Lung (tissue), 12 donors: ENCODE data around the gene LTBP1. TPM values are rescaled to one million over a fixed set of nuclear protein-coding genes. Genes with fewer than 3 reads are reported as not detected.

Experiments
- ATAC-seq: fragments of 200-7000 bp; cut with Tn5 transposase; one replicate; pipeline ENCODE4 v1.9.1; 2020; ENCODE audit warnings: moderate number of reproducible peaks; ENCODE audit not compliant: insufficient read depth, low FRiP score
- DNase-seq, 3 donors: peaks; one replicate each; pipeline ENCODE4 v3.0.0-alpha.2; 2013 to 2017
- H3K27ac ChIP-seq, 2 donors: one replicate each; pipeline ENCODE4 v1.5.1; 2013; ENCODE audit warnings: mild to moderate bottlenecking in 2 of 2, moderate library complexity in 2 of 2, control low read depth in 1 of 2, inconsistent platforms in 1 of 2, low read depth in 1 of 2, low read length in 1 of 2
- H3K27me3 ChIP-seq, 3 donors: one replicate each; pipeline ENCODE4 v1.5.1; 2013; ENCODE audit warnings: low read length in 2 of 3; ENCODE audit not compliant: control insufficient read depth in 3 of 3, insufficient read depth in 3 of 3
- H3K36me3 ChIP-seq, 4 donors: one replicate each; pipeline ENCODE4 v1.5.1; 2013; ENCODE audit warnings: low read length in 4 of 4, mild to moderate bottlenecking in 1 of 4, moderate library complexity in 1 of 4; ENCODE audit not compliant: control insufficient read depth in 4 of 4, insufficient read depth in 4 of 4
- H3K4me1 ChIP-seq, 5 donors: one replicate each; pipeline ENCODE4 v1.5.1; 2013; ENCODE audit warnings: low read length in 5 of 5, mild to moderate bottlenecking in 2 of 5, moderate library complexity in 1 of 5; ENCODE audit not compliant: control insufficient read depth in 5 of 5, insufficient read depth in 5 of 5
- H3K4me3 ChIP-seq: one replicate; pipeline ENCODE4 v1.5.1; 2013; ENCODE audit warnings: mild to moderate bottlenecking, control low read depth, moderate library complexity
- H3K9ac ChIP-seq, 2 donors: one replicate each; pipeline ENCODE4 v1.5.1; 2013; ENCODE audit warnings: low read length in 2 of 2, control low read depth in 1 of 2; ENCODE audit not compliant: insufficient read depth in 1 of 2
- H3K9me3 ChIP-seq, 4 donors: one replicate each; pipeline ENCODE4 v1.5.1; 2013; ENCODE audit warnings: low read length in 3 of 4, mild to moderate bottlenecking in 1 of 4, moderate library complexity in 1 of 4; ENCODE audit not compliant: control insufficient read depth in 4 of 4, insufficient read depth in 3 of 4
- CTCF ChIP-seq: IDR thresholded peaks from 2 replicates; pipeline ENCODE4 v1.5.1; 2012; ENCODE audit warnings: mild to moderate bottlenecking; ENCODE audit errors: control extremely low read depth, extremely low read depth
- WGBS, 2 donors: extraction: QIAGEN DNeasy Blood & Tissue Kit; methylation state at CpG; one replicate each; pipeline ENCODE4 v1.1.7; 2013; 5-methylcytosine and 5-hydroxymethylcytosine counted together
- polyA plus RNA-seq, 2 donors: library from polyadenylated mRNA; stranded (reverse); fragments of 200-250 nt; gene quantifications; one replicate each; pipeline ENCODE4 v1.2.1, GENCODE V29; 2013
- total RNA-seq, 2 donors: library from RNA; depleted of rRNA in 1 of 2; stranded (reverse); fragments of >200 nt in 1 of 2; gene quantifications; one replicate each; pipeline ENCODE4 v1.2.1, GENCODE V29; 2014 to 2021
- donor health status: control.
- donor health status: control.
- donor health status: Bipolar disorder and iron deficiency.
- donor health status: healthy.
- donor health status: DM: yes; HTN: yes; CAD: no.

LTBP1 gene
- total and polyA plus RNA-seq, 4 donors = 8.8 to 57.4 (median 28.6) TPM

GRCh38 chr2:33213648-33214047 lies 266.9 kb downstream of the LTBP1 start:
- Histone ChIP-seq H3K27ac (no peak overlapping the region), H3K4me1 (peaks cover 0 to 17% (median 8%) of the 10 kb centered on the region in 5 donors), H3K4me3 (no peak overlapping the region), H3K36me3 (no peaks in the 10 kb centered on the region), H3K9me3 (no peaks in the 10 kb centered on the region), H3K9ac (no peak overlapping the region), H3K27me3 (no peaks in the 10 kb centered on the region)
- DNase-seq (no peak), ATAC-seq (no peak)
- no peak for TF ChIP-seq CTCF
- 98 to 100% methylated on average over 2 of the region's 2 CpGs for WGBS, 2 donors

- WGBS, 2 donors = 55 to 76% methylated on average over 11 of the region's 11 CpGs
- Histone ChIP-seq H3K9ac (no peak overlapping the region), H3K36me3 (no peaks in the 10 kb centered on the region), H3K9me3 (no peaks in the 10 kb centered on the region), H3K27me3 (no peaks in the 10 kb centered on the region), H3K4me1 (peaks cover 0 to 17% (median 8%) of the 10 kb centered on the region in 5 donors), H3K27ac (peak overlapping the region in 1 of 2 donors; percentile 36), H3K4me3 (no peak overlapping the region)
- no peak for ATAC-seq
- peak in 2 of 3 donors; percentile 32 to 48 for DNase-seq
- no peak for TF ChIP-seq CTCF
Observed at GRCh38 chr2:33214436-33214835, 267.7 kb downstream of the LTBP1 start.

GRCh38 chr2:33214857-33215256 lies 268.1 kb downstream of the LTBP1 start:
- peak overlapping the region in 1 of 2 donors; percentile 36 for H3K27ac ChIP-seq
- no peak overlapping the region for H3K9ac ChIP-seq
- no peak for TF ChIP-seq CTCF
- H3K27me3 ChIP-seq = no peaks in the 10 kb centered on the region
- H3K4me1 ChIP-seq = peaks cover 4 to 19% (median 8%) of the 10 kb centered on the region in 5 donors
- H3K36me3 ChIP-seq = no peaks in the 10 kb centered on the region
- WGBS, 2 donors = 66 to 74% methylated on average over 6 of the region's 6 CpGs
- ATAC-seq (no peak), DNase-seq (no peak)
- no peaks in the 10 kb centered on the region for H3K9me3 ChIP-seq
- H3K4me3 ChIP-seq = no peak overlapping the region

- H3K9ac ChIP-seq = no peak overlapping the region
- no peak overlapping the region for H3K4me3 ChIP-seq
- H3K27ac ChIP-seq = no peak overlapping the region
- ATAC-seq (no peak), DNase-seq (peak in 2 of 3 donors; percentile 27 to 35)
- no peaks in the 10 kb centered on the region for H3K9me3 ChIP-seq
- TF ChIP-seq CTCF = no peak
- peaks cover 6 to 22% (median 8%) of the 10 kb centered on the region in 5 donors for H3K4me1 ChIP-seq
- WGBS, 2 donors = 87 to 91% methylated on average over 3 of the region's 3 CpGs
- no peaks in the 10 kb centered on the region for H3K36me3 ChIP-seq
- H3K27me3 ChIP-seq = no peaks in the 10 kb centered on the region
Observed at GRCh38 chr2:33215299-33215698, 268.5 kb downstream of the LTBP1 start.
